8988T (cell line): ENCODE data around the gene PHAX.
A peak's percentile ranks its signal among the peaks of the same experiment; 100 is the strongest.
"Not testable (repeated sequence)": the region's sequence is repeated elsewhere in the genome, so short reads cannot be mapped to it uniquely, and the experiment has no call there.

Experiments
- DNase-seq: peaks from one replicate; pipeline ENCODE4 v3.0.0; 2011

The PHAX gene

GRCh38 chr5:126605525-126605924 lies 4.8 kb downstream of the PHAX start:
- no peak for DNase-seq

GRCh38 chr5:126610160-126610559 lies 9.4 kb downstream of the PHAX start:
- no peak for DNase-seq

- DNase-seq, result no peak
Measured at GRCh38 chr5:126610616-126611015, 9.9 kb downstream of the PHAX start.

- no peak for DNase-seq
Measured at GRCh38 chr5:126613941-126614592, 13.3 kb downstream of the PHAX start.

GRCh38 chr5:126615286-126615685 lies 14.5 kb downstream of the PHAX start:
- DNase-seq, result no peak

- not testable (repeated sequence) for DNase-seq
Measured at GRCh38 chr5:126617603-126618002, 16.9 kb downstream of the PHAX start.

GRCh38 chr5:126619781-126620180 lies 19.0 kb downstream of the PHAX start:
- DNase-seq, result no peak

GRCh38 chr5:126624534-126624933 lies 23.8 kb downstream of the PHAX start:
- peak; percentile 35 for DNase-seq

- no peak for DNase-seq
Measured at GRCh38 chr5:126628102-126628501, 27.4 kb downstream of the PHAX start.

GRCh38 chr5:126631920-126632319 lies 31.2 kb downstream of the PHAX start:
- no peak for DNase-seq

- no peak for DNase-seq
Measured at GRCh38 chr5:126633552-126633951, 32.8 kb downstream of the PHAX start.

GRCh38 chr5:126635585-126635984 lies 34.8 kb downstream of the PHAX start:
- DNase-seq, result no peak

GRCh38 chr5:126636956-126637355 lies 36.2 kb downstream of the PHAX start:
- DNase-seq, result no peak

GRCh38 chr5:126640866-126641265 lies 40.1 kb downstream of the PHAX start:
- no peak for DNase-seq

GRCh38 chr5:126641387-126641786 lies 40.6 kb downstream of the PHAX start:
- DNase-seq, result no peak

- DNase-seq, result no peak
Measured at GRCh38 chr5:126645132-126645531, 44.4 kb downstream of the PHAX start.

- DNase-seq, result no peak
Measured at GRCh38 chr5:126647071-126647470, 46.3 kb downstream of the PHAX start.

- DNase-seq, result no peak
Measured at GRCh38 chr5:126648471-126648870, 47.7 kb downstream of the PHAX start.

- not testable (repeated sequence) for DNase-seq
Measured at GRCh38 chr5:126649057-126649456, 48.3 kb downstream of the PHAX start.

- not testable (repeated sequence) for DNase-seq
Measured at GRCh38 chr5:126649709-126650108, 49.0 kb downstream of the PHAX start.

GRCh38 chr5:126650463-126650862 lies 49.7 kb downstream of the PHAX start:
- DNase-seq, result no peak

- DNase-seq, result no peak
Measured at GRCh38 chr5:126651013-126651577, 50.3 kb downstream of the PHAX start.

- no peak for DNase-seq
Measured at GRCh38 chr5:126656401-126657007, 55.8 kb downstream of the PHAX start.

GRCh38 chr5:126658561-126658960 lies 57.8 kb downstream of the PHAX start:
- no peak for DNase-seq
